Measurements from ENCODE around the gene PRRX2. TPM values are rescaled to one million over a fixed set of nuclear protein-coding genes. Genes with fewer than 3 reads are reported as not detected.

Gene PRRX2
- total RNA-seq, 4 donors from 2014 or later: 1.7 to 7.1 (median 4.9) TPM

- TF ChIP-seq CTCF (IDR thresholded peaks at IDR 0.05; ENCODE audit: low read depth): no peak
Measured at GRCh38 chr9:129765764-129766317, 100.4 kb downstream of the PRRX2 start.

- TF ChIP-seq CTCF (IDR thresholded peaks at IDR 0.05; ENCODE audit: low read depth): no peak
Measured at GRCh38 chr9:129768486-129768885, 103.0 kb downstream of the PRRX2 start.

- TF ChIP-seq CTCF (IDR thresholded peaks at IDR 0.05; ENCODE audit: low read depth): no peak
Measured at GRCh38 chr9:129769669-129770068, 104.2 kb downstream of the PRRX2 start.

- no peak for TF ChIP-seq CTCF (IDR thresholded peaks at IDR 0.05; ENCODE audit: low read depth)
Measured at GRCh38 chr9:129770741-129771140, 105.3 kb downstream of the PRRX2 start.

Other genes starting within 250 kb of the PRRX2 start
- not detected for gene C9orf50, start 44.5 kb upstream of the PRRX2 start, total RNA-seq
- gene NTMT1, start 39.5 kb upstream of the PRRX2 start, total RNA-seq: 10 to 100 TPM in 3 of 4 donors, 1 to 10 TPM in 1; 7.0 to 26.0 (median 16.9) TPM
- 10 to 100 TPM in 2 of 4 donors, 1 to 10 TPM in 2; 8.8 to 15.6 (median 10.1) TPM for gene ASB6, start 23.5 kb upstream of the PRRX2 start, total RNA-seq
- gene PTGES, start 87.4 kb downstream of the PRRX2 start, total RNA-seq: 10 to 100 TPM; 12.8 to 34.5 (median 20.6) TPM
- gene TOR1B, start 137.5 kb downstream of the PRRX2 start, total RNA-seq: 10 to 100 TPM; 15.8 to 32.3 (median 28.0) TPM
- gene TOR1A, start 158.5 kb downstream of the PRRX2 start, total RNA-seq: 10 to 100 TPM; 33.7 to 61.4 (median 47.2) TPM
- gene C9orf78, start 169.6 kb downstream of the PRRX2 start, total RNA-seq: 100 to 1,000 TPM in 1 of 4 donors, 10 to 100 TPM in 3; 37.8 to 105 (median 50.9) TPM
- 10 to 100 TPM; 12.1 to 23.7 (median 19.8) TPM for gene USP20, start 169.8 kb downstream of the PRRX2 start, total RNA-seq

Data from subcutaneous adipose tissue (tissue), 4 donors.